NCI-H187 (cell line): ENCODE data around the gene UTF1.

Experiments
- DNase-seq, 2 experiments: peaks; one replicate each; lab custom pipeline; 2025; lab: John Stamatoyannopoulos, UW

UTF1 gene

DNA sequence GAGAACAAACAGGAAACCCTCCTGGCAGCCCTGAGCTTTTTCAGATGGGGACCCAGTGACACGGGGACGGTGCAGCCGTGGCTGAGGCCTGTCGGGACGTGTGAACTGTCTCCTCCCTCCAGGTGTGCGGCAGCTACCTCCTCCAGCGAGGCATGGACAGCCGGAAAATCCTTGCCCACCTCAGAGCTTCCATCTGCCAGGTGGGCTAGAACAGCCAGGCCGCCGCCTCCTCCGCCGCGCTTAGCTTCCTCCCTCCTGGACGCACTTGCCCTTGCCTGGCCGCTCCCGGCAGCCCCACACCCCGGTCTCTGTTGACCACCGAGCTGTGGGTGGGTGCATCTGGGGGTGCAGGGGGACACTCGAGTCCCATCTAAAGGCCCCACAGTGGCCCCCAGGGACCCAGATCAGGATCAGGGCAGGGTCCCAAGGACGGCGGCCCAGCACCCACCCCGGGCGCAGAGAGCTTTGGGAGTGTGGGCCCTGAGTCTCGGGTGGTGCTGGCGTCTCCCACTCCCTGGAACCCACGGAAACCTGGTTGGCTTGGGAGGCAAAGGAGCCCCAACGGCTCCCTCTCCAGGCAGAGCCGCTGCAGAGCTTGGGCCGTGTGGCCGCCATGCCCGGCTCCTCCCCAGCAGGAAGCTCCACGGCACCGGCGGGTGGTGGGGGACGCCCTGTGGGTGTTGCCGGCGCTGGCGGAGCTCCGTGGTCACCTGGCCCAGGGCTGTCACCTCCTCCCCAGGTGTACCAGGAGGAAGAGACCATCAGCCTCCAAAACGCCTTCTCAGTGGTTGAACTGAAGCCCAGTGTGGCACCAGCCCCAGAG is 32.9 kb upstream of the UTF1 start:
- no peak for DNase-seq

DNA sequence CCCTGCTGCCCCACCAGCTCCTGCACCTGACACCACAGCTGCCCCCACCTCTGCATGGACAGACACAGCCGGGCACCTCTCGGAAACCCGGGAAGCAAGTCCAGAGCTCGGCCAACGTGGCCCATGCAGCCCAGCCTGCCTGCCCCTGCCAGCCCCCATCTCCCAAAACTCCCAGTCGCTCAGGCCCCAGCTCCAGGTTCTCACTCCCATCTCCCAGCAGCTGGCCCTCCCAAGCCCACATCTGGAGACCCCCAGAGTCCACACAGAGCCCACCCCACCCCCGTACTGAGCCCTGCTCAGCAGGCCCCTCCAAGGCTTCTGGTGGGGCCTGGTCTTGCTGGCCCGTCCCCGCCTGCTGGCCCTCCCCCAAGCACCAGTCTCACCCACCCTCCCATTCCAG is 32.2 kb upstream of the UTF1 start:
- no peak for DNase-seq

DNA sequence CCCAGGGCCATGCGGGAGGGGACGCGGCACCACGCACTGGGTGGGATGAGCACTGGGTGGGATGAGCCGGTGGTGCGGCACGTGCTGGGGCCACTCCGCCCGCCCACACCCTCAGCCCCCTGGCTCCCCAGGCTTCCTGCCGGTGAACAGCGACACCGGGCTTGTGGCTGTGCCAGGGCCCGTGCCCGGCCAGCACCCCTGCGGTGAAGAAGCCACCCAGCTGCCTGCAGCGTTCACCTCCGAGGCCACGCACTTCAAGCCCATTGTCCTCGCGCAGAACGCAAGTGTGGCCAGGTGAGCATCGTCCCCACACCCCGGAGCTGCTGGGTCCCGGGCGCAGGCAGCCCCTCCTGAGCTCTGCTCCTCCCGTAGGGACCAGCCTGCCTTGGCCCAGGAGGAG is 31.8 kb upstream of the UTF1 start:
- no peak for DNase-seq

DNA sequence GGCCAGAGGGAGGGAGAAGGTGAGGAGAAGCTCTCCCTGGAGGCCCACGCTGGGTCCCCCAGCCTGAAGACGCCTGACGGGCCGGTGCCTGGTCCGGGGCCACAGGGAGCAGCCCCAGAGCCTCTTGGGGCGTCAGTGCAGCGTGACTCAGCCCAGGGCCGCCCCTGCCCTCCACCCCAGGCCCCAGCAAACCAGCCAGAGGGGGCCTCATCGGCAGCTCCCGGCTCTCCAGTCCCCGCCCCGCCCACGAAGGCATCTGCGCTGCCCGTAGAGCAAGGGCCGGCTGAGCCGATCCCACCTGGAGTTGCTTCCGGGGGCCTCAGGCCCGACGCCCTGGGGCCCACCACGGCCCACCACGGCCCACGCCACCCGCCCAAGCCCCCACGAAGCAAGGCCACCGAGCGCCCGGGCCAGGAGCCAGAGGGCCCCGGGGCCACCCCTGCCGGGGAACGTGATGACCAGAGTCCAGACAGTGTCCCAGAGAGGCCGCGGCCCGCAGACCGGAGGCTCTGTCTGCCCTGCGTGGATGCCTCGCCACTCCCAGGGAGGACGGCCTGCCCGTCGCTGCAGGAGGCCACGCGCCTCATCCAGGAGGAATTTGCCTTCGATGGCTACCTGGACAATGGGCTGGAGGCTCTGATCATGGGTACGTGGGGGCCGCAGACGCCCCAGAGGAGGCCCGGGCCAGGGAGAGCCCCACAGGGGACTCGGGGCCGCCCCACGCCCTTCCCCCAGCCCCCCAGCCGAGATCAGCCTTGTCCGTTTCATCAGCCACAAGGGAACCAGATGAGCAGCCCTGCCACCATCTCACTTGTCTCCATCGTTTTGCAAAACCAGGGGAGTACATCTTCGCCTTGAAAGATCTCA is 31.2 kb upstream of the UTF1 start:
- DNase-seq, result no peak

DNA sequence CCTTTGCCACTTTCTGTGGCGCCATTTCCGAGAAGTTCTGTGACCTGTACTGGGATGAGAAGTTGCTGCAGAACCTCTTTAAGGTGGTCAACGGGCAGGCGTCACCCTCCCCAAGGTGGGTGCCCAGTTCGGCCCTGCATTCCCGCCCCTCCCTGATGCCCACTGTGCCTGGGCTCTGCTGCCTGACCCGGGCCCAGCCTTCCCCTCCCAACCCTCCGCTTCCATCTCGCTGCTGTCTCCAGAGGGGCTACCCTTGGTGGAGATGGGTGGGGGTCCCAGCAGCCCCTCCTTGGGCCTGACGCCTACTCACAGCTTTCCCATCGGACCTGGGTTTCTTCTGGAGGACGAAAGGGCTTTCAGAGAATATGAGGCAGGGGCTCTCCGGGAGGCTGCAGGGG is 30.5 kb upstream of the UTF1 start:
- DNase-seq, result no peak

DNA sequence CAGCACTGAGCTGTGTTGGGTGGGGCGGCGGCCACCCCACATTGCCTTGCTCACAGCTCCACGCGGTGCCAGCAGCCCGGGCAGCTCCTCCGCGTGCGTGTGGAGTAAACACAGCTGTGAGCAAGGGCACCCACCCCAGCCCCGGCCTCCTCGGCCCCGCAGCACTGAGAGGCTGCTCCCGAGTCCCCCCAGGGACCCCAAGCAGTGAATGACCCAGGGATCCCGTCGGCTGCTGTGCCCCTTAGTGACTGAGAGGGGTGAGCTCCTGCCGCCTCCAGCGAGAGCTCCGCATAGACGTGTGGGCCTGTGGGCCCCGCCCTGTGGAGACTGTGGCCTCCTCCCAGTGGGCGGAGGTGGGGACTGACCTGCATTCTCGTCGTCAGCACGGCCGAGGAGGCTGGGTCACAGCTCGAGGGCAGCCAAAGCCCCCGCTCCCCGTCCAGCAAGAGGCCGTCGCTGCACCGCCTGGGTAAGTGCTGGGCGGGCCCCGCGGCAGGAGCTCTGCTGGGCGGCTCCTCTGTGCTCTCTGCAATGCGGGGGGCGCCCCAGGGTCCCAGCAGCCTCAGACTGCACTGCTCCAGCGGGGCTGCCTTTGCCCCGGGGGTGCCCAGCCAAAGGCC is 29.9 kb upstream of the UTF1 start:
- no peak for DNase-seq

DNA sequence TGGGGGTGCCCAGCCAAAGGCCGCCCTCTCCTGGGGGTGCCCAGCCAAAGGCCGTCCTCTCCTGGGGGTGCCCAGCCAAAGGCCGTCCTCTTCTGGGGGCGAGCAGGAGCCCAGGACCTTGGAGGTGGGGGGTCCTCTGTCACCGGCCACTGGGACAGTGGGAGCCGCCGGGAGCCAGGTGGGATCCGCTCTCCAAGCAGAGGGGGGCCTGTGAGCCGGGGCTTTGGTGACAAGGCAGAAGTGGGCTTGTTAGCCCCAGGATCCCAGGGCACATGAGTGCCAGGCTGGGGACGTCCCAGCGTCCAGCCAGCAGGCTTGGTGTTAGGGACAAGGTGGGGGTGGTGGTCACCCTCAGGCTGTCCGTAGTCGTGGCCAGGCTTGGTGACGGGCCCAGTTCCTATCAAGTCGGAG is 29.4 kb upstream of the UTF1 start:
- DNase-seq, result no peak

DNA sequence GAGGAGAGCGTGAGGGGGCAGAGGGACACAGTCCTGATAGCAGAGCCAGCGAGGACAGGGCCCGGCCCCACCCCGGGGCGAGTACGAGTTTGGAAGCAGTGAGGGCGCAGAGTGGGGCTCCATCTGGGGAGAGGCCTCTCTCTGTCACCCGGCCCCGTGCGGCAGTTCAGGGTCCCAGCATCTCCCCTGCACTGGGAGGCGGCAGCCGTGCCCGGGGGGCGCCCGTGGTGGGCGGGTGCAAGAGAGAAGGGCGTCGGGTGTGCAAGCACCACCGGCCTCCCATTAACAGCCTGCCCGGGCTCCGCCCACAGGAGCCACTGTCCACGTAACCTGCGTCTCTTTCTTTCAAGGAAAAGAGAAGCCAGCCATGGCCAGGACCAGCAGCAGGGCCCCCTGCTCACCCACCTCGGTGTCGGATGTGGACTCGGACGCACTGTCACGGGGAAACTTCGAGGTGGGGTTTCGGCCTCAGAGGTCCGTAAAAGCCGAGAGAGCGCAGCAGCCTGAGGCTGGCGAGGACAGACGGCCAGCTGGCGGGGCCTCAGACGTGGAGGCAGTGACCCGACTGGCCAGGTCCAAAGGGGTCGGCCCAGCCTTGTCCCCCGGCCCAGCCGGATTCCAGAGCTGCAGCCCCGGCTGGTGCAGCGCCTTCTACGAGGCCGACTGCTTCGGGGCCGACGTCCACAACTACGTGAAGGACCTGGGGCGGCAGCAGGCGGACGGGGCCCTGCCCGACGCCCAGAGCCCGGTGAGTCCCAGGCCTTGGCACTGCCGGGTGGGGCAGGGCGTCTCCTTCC is 28.7 kb upstream of the UTF1 start:
- DNase-seq, result no peak

DNA sequence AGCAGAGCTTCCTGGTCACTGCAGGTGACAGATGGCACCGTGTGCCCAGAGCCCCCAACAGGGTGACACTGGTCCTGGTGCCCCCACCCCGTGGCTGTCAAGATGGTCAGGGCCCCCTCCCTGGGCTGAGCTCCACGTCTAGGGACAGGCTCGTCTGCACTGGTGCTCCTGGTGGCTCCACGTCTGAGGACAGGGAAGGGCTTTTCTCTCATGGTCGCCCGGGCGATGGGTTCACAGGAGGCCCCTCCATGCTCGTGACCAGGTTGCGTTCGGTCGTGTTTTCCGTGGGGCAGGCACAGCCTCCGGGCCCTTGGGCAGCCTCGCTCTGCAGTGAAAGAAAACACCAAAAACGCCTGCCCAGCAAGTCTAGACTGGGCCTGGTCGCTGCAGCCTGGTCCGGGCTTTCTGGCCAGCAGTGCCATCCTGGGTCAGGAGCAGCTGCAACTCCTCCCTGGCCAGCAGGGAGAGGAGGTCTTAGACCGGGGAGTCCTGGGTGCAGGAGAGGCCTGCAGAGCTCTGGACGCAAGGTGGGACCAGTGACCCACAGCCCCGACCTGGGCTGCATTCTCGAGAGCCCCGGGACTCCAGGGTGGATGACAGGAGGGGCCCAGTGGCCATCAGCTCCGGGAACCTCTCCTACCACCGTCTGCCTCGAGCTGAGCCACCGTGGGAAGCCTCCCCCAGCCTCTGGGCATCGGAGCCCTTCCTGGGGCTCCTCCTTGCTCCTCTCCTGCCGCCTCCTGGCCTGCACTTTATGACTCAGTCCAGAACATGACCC is 27.9 kb upstream of the UTF1 start:
- DNase-seq, result no peak

DNA sequence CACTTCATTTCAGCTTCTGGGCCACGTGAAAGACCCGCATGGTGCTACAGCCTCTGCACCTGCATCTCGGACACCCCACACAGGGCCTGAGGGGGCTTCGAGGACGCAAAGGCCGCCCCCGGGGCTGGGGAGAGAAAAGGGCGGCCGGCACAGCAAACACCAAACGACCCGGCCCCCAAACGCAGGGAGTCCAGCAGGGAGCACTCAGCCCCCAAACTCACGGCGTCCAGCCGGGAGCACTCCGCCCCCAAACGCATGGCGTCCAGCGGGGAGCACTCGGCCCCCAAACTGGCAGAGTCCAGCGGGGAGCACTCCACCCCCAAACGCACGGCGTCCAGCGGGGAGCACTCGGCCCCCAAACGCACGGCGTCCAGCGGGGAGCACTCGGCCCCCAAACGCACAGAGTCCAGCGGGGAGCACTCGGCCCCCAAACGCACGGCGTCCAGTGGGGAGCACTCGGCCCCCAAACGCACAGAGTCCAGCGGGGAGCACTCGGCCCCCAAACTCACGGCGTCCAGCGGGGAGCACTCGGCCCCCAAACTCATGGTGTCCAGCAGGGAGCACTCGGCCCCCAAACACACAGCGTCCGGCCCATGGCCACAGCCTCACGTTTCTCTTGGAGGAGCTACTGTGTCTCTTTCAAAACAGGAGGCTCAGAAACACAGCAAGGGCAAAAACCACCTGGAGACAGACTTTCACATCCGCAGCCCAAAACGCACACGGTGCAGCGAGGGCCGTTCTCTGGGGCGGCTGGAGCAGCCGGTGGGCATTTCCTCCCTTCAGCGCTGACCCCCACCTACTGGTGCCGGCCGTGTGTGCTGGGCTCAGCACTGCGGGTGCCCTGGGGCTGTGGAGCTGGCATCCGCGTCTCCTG is 27.0 kb upstream of the UTF1 start:
- DNase-seq, result no peak

DNA sequence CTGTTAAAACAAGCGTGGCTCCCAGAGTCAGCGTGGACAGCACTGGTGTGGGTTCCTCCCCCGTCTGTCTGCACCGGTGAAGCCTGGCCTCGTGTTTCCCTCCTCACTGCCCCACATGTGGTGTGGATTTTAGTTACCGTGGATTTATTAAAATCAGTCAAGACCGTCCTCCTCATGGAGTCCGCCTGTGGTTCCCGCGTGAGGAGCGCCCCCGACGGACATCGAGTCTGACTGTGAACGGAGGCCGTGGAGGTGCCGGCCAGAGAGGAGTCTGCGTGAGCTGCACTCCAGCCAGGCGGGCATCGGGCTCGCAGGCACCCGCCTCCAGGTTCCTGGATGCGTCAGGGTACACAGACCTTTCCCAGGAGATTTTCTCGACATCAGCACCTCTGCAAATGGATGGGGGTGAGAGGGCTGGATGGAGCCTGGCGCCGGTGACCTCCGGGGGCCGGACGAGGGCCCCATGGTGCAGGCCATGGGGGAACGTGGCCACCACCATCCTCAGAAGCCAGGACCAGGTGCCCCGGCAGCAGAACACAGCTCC is 26.3 kb upstream of the UTF1 start:
- DNase-seq, result no peak

DNA sequence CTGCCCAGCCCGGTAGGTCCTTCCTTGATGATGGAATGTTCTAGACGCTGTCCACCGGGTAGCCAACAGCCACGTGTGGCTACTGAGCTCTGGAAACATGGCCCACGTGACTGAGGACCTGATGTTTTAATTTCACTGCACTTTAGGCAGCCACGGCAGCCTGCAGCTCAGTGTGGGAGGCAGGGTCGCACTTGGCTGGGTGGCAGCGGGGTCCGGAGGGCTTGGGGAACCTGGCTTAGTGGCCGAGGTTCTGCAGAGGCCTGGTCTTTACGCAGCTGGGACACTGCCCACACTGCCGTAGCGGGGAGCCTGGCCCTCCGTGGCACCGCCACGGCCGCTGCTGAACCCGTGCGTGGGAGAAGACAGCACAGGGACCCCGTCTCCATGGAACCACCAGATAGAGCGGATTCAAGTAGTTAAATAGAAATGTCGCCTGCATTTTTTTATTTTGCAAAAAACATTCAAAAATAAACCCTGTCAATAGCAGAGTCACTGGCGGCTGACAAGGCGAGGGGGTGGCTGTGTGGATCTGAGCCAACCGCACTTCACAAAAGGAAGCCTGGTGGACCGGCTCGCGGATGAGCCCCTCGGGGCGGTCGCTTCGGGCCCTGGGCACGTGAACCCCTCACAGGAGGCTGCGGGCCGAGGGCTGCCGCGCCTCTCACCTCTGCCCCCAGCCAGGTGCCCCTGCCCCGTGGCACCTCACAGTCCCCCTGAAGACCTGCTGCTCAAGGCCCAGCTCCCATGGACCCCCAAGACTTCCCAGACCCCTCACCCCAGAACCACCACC is 25.6 kb upstream of the UTF1 start:
- DNase-seq, result no peak

DNA sequence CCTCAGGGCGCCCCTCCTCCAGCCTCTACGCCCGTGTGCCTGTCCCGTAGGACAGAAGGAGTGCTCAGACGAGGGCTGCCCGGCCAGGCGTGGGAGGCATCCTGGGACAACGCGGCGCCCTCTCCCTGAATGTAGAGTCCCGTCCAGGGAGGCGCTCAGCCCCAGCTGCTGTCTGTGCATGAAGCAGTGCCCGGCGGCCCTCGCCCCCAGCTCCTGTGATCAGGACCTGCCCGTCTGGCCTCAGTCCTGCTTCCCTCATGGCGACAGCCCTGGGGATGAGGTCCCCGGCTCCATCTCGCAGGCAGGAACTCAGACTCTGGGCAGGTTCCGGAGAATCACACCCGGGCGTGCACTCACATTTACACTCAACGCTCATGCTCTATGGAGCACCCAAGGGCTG is 24.9 kb upstream of the UTF1 start:
- DNase-seq, result no peak

DNA sequence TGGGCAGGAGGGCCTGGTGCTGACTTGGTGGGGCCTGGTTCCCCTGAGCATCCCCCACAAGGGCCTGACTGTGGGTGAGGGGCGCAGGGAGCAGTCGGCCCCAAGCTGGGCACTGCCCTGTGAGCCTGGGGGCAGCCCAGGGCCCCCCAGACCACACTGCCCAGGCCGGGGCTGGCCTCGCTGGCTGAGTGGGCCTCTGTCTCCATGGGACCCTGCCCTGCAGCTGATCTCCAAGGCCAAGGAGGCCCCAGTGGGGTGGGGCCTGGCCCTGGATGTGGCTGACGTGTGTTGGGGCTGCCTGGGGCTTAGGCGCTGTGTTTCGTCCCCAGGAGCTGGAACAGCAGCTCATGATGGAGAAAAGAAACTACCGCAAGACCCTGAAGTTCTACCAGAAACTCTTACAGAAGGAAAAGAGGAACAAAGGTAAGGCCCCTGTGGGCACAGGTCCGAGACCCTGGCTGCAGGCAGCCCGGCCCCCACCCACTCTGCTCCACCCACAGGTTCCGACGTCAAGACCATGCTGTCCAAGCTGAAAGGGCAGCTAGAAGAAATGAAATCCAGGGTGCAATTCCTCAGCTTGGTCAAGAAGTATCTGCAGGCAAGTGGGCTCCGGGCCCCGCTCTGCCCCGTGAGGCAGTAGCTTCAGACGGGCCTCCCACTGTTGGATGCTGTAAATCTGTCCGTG is 23.5 kb upstream of the UTF1 start:
- DNase-seq, result no peak

DNA sequence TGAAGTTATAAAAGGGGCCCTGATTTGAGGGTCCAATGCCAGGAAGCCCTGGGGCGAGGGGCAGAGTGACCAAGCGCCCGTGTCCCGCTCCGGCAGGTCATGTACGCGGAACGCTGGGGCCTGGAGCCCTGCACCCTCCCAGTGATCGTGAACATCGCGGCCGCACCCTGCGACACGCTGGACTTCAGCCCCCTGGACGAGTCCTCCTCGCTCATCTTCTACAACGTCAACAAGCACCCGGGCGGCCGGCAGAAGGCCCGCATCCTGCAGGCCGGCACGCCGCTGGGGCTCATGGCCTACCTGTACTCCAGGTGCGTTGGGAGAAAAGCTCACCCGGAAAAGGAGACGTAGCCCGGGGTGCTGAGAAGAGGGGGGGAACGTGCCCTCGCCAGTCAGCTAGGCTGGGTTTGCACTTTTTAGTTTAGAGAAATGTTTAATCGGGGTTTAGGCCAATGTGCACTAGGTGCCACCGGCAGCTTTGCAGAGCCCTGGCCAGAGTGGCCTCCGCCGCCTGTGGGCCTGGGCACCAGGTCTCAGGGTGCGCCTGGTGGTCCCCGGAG is 22.9 kb upstream of the UTF1 start:
- no peak for DNase-seq

DNA sequence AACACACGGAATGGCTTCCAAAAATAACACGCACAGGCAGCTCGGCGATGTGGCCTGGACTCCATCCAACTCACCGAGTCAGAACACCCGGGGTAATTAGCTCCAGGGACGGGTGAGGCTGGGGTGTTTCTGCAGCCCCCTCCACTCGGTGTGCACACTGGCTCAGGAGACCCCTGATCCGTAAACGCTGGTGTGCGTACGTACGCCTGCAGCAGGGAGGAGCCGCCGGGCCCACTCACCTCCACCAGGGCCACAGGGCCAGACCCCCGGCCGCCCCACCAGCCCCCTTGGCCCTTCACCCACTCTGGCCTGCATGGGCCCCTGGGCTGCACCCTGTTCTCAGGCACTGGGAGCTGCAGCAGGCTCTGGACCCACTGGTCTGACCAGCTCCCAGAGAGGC is 22.4 kb upstream of the UTF1 start:
- no peak for DNase-seq

DNA sequence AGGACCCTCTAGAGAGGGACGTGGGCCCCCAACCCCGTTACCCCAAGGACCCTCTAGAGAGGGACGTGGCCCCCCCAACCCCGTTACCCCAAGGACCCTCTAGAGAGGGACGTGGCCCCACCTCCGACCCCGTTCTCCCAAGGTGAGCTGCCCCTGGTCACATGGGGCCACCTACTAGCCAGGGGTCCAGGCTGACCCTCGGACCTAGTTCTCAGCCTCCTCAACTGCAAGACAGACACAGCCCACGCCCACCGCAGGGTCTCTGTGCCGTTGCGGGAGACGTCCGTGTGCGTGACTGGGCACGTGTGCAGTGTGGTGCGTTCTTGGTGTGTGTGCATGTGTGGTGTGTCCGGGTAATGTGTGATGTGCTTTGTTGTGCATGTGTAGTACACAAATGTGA is 21.6 kb upstream of the UTF1 start:
- no peak for DNase-seq

DNA sequence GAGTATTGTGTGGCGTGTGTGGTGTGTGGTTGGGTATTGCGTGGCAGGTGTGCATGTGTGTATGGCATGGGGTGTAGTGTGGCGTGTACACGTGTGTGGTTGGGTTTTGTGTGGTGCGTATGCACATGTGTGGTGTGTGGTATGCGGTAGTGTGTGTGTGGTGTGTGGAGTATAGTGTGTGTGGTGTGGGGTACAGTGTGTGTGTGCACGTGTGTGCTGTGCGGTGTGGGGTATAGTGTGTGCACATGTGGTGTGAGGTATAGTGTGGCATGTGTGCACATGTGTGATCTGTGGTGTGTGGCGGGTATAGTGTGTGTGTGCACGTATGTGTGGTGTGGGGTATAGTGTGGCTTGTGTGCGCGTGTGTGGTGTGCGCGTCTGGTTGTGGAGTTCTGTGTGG is 20.9 kb upstream of the UTF1 start:
- DNase-seq, result no peak
